Panc1 (cell line): Measurements from ENCODE around the gene PCK2.

Experiments used
- CTCF ChIP-seq: fragments of 450-650 bp; IDR thresholded peaks from 2 replicates; pipeline ENCODE4 v1.5.1; 2017; ENCODE audit warnings: mild to moderate bottlenecking
- POLR2AphosphoS5 ChIP-seq: IDR thresholded peaks from 2 replicates; pipeline ENCODE4 v1.6.1; 2012; ENCODE audit warnings: mild to moderate bottlenecking, low read depth, low read length, moderate library complexity
- SIN3A ChIP-seq: IDR thresholded peaks from 2 replicates; pipeline ENCODE4 v1.6.1; 2012; ENCODE audit warnings: low read depth, mild to moderate bottlenecking, low read length, moderate library complexity, borderline replicate concordance; ENCODE audit not compliant: insufficient read depth
- TCF7L2 ChIP-seq: IDR thresholded peaks from 2 replicates; pipeline ENCODE4 v1.6.1; 2011; ENCODE audit warnings: mild to moderate bottlenecking, low read depth, low read length, inconsistent platforms

- TF ChIP-seq CTCF (no peak), SIN3A (no peak), POLR2AphosphoS5 (no peak), TCF7L2 (no peak)
Observed at GRCh38 chr14:24139272-24139934, 45.3 kb downstream of the PCK2 start.
